Neural cell (in vitro differentiated cells): ENCODE measurements around the gene FAM20C.

ENCODE experiments used
- POLR2AphosphoS5 ChIP-seq: IDR thresholded peaks from 2 replicates; pipeline ENCODE4 v1.6.1; 2012
- TF ChIP-seq, protein P1 (sequence below): fragments of 450-650 bp; IDR thresholded peaks from 2 replicates; pipeline ENCODE4 v1.5.1; 2014; ENCODE audit warnings: antibody characterized with exemption, mild to moderate bottlenecking, moderate library complexity; ENCODE audit not compliant: poor library complexity, severe bottlenecking
- TF ChIP-seq, protein P2 (sequence below): IDR thresholded peaks from 2 replicates; pipeline ENCODE4 v1.6.1; 2012; ENCODE audit warnings: borderline replicate concordance

DNA sequence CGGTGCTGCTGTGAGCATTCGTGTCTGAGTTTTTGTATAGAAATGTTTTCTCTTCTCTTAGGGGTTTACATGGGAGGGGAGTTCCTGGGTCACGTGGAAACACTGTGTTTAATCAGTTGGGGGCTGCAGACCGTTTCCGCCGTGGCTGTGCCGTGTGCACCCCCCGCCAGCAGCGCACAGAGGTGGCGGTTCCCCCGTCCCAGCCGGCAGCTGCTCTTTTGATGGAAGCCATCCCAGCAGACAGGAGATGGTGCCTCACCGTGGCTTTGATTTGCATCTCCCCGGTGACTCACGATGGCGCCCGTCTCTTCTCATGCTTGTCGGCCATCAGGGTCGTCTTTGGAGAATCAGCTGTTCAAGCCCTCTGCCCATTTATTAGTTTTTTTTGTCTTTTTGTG lies 62.7 kb downstream of the FAM20C start:
- TF ChIP-seq, protein P1, sequence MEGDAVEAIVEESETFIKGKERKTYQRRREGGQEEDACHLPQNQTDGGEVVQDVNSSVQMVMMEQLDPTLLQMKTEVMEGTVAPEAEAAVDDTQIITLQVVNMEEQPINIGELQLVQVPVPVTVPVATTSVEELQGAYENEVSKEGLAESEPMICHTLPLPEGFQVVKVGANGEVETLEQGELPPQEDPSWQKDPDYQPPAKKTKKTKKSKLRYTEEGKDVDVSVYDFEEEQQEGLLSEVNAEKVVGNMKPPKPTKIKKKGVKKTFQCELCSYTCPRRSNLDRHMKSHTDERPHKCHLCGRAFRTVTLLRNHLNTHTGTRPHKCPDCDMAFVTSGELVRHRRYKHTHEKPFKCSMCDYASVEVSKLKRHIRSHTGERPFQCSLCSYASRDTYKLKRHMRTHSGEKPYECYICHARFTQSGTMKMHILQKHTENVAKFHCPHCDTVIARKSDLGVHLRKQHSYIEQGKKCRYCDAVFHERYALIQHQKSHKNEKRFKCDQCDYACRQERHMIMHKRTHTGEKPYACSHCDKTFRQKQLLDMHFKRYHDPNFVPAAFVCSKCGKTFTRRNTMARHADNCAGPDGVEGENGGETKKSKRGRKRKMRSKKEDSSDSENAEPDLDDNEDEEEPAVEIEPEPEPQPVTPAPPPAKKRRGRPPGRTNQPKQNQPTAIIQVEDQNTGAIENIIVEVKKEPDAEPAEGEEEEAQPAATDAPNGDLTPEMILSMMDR: no peak
- TF ChIP-seq POLR2AphosphoS5: no peak
- TF ChIP-seq, protein P2, sequence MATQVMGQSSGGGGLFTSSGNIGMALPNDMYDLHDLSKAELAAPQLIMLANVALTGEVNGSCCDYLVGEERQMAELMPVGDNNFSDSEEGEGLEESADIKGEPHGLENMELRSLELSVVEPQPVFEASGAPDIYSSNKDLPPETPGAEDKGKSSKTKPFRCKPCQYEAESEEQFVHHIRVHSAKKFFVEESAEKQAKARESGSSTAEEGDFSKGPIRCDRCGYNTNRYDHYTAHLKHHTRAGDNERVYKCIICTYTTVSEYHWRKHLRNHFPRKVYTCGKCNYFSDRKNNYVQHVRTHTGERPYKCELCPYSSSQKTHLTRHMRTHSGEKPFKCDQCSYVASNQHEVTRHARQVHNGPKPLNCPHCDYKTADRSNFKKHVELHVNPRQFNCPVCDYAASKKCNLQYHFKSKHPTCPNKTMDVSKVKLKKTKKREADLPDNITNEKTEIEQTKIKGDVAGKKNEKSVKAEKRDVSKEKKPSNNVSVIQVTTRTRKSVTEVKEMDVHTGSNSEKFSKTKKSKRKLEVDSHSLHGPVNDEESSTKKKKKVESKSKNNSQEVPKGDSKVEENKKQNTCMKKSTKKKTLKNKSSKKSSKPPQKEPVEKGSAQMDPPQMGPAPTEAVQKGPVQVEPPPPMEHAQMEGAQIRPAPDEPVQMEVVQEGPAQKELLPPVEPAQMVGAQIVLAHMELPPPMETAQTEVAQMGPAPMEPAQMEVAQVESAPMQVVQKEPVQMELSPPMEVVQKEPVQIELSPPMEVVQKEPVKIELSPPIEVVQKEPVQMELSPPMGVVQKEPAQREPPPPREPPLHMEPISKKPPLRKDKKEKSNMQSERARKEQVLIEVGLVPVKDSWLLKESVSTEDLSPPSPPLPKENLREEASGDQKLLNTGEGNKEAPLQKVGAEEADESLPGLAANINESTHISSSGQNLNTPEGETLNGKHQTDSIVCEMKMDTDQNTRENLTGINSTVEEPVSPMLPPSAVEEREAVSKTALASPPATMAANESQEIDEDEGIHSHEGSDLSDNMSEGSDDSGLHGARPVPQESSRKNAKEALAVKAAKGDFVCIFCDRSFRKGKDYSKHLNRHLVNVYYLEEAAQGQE: no peak
